GM21825 (cell line): ENCODE results near the gene PLPP1.
"Not testable (repeated sequence)": the region's sequence is repeated elsewhere in the genome, so short reads cannot be mapped to it uniquely, and the experiment has no call there.

ENCODE experiments used
- ATAC-seq: cut with Tn5 transposase; IDR thresholded peaks from one replicate; pipeline ENCODE4 v1.9.1; 2021; ENCODE audit warnings: mild to moderate bottlenecking, moderate library complexity; ENCODE audit not compliant: unreplicated experiment

Gene PLPP1

DNA sequence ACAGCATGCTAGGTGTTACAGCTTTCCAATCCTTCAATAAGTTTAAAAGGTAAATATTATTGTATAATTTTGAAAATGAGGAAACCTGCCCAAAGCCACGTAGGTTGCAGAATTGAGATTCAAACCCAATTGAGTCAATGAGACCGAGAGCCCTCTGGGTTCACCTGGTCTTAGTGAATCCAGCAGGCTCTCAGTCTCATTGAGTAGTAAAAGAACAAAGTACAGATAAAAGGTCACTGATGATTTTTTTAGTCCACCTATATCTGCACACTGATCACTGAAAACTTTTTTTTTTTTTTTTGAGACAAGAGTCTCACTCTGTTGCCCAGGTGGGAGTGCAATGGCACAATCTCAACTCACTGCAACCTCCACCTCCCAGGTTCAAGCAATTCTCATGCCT lies 27.2 kb downstream of the PLPP1 start:
- ATAC-seq, result no peak

DNA sequence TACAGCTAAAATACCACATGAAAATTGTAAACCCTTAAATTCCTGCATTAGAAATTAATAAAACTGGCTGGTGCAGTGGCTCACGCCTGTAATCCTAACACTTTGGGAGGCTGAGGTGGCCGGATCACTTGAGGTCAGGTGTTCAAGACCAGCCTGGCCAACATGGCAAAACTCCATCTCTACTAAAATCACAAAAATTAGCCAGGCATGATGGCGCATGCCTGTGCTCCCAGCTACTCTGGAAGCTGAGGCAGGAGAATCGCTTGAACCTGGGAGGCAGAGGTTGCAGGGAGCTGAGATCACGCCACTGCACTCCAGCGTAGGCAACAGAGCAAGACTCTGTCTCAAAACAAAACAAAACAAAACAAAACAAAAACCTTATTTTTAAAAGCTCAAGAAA lies 29.1 kb downstream of the PLPP1 start:
- ATAC-seq, result not testable (repeated sequence)

DNA sequence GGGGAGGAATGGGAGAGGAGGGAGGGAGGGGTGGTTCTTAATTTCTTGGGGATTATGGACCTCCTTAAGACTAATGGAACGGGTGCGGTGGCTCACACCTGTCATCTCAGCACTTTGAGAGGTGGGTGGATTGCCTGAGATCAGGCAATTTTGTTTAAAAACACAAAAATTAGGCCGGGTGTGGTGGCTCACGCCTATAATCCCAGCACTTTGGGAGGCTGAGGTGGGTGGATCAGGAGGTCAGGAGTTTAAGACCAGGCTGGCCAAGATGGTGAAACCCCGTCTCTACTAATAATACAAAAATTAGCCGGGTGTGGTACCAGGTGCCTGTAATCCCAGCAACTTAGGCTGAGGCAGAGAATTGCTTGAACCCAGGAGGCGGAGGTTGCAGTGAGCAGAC lies 30.8 kb downstream of the PLPP1 start:
- ATAC-seq, result not testable (repeated sequence)

DNA sequence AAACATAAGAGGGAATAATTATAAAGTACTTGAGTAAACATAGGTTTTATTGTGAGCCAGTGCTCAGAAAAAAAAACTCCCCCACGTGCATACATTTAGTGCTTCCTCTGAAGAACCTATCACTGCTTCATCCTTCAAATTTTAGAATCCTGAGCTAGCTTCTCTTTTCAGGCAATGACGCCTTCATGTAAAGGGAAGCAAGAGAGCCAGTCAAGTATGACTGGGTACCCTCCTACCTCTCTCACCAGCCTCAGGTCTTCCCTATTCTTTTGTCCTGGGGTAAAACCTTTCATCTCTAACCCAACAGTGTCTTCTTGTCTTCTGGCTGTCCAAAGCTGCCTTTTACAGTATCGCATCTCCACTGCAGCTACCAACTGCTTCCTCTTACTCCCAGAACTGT lies 32.0 kb downstream of the PLPP1 start:
- no peak for ATAC-seq

DNA sequence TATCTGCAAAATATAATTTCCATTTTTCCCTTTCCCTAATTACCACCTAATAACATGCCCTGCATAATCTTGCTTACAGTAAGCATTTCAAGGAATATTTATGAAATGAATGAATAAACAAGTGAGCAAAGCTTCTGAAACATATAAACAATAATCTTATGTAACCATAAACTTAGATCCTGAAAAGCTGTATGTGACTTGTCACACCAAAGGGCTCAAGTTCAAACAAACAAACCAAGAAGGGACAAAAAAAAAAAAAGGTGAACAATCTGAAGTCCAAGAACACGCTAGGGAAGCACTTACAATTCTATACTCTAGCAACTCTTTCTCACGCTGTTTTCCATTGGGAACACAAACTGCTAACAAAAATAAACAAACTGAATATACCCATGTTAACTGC lies 36.3 kb downstream of the PLPP1 start:
- ATAC-seq, result no peak

DNA sequence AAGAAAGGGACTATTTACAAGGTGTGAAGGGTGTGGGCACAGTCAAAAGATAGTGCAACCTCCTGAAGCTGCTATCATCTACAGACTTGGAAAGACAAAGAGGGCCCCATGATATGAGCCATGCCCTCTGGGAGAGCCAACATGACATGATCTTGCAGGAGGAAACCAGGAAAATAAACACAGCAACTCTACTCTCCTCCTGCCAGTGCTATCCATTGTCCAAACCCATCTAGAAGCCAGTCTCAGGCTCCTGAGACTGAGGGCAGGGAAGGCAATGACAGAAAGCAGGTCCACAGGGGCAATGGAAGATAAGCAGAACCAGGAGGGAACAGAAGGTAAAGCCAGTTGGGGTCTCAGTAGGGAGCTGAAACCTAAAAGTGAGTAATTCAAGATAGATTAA lies 37.1 kb downstream of the PLPP1 start:
- ATAC-seq, result no peak

DNA sequence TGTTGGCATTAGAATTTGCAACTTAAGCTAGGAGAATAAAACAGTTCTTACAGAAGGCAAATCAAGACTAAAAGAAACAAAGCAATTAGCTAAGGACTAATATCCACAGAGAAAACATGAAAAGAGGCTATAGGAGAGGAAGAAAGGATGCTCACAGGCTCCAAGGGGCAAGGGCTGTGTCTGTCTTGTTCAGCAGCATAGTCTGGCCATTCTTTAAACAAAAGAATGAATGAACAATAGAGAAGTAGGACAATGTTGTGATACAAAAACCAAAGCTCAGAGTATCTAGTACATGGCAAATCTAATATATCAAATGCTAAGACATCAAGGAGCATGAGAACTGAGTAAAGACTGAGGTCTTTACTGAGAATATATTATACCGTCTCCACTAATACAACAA lies 39.5 kb downstream of the PLPP1 start:
- ATAC-seq, result no peak

DNA sequence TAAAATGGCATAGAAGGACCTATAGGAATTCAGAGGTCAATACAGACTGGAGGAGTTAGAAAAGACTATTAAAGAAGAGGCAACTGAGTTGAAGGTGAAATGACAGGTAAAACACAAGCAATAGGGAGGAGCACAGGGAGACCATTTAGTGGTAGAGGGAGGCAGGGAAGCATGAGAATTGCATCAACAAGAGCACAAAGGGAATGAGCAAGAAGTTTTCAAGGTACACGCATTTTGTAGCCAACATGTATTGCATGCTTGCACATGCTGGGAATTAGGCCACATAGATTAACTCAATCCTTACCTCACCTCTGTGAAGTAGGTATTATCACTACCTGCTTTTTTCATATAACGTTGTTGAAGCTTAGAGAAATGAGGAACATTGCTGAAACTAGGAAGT lies 42.3 kb downstream of the PLPP1 start:
- ATAC-seq, result no peak

DNA sequence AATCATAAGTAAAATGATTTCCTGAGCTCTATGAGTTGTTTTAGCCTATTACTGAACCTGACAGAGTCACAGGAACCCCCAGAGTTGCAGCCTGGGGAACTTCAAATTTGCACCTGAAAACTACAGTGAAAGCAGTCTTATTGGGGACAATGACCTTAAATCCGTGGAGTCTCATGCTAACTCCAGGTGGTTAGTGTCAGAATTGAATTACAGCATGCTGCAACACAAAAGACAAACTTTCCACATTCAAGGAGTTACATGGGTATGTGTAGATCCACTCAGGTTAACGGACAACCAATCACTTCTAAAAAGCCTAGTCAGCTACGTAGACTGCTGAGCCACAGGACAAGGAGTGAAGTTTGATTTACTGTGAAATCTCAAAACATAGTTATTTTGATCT lies 49.7 kb downstream of the PLPP1 start:
- no peak for ATAC-seq

DNA sequence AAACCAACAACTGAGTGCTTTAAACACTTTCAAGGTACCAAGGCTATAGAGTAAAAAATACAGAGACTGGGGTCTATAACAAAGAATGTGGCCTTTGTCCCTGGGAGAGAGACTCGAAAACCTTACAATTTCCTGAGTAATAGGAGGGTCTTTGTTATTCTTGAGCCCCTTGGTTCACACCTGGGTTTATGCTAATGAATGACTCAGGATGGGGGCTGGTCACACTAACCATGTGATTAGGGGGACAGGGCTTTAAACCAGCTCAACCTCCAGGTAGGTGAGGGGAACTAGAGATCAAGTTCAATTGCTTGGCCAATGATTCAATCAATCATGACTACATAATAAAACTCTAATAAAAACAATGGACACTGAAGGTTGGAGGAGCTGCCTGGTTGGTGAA lies 50.2 kb downstream of the PLPP1 start:
- ATAC-seq, result no peak

DNA sequence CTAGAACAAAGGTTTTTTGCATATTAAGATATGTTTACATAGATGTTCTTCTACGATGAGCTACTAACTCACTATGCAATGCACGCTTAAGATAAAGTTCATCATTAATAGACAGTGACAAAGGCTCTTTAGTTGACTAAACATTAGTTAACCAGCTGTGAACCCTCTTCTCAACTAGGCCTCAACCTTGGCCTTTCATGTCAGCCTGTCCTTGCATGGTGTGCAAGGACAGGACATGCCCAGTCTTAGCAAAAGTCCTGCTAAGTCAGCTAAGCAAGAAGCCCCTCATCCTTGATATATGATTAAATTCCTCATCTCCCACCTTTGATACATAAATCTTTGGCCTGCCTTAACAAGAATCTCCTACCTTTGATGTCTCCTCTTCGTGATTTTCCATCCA lies 50.9 kb downstream of the PLPP1 start:
- no peak for ATAC-seq

DNA sequence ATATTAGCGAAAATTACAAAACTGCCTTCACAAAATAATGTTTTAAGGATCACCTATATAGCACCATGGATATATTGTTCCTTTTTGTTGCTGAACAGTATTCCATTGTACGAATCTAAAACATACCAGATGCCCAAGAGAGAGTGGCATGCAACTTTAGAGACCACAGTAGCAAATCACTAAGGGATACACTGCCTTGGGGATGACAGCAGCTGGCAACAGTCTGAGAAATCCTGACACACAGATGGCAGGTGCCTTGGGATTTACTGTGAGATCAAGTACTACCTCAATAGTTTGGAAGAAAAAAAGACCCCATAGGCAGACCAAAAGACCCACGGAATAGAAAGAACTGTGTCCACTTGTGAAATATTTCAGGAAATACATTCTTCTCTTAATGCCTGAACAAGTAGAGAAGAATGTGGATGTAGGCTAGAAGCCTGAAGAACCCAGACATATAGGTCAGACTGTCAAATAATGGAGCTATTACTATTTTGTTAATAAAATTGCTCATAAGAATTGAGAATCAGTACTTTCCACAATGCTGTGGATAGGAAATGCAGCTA lies 53.4 kb downstream of the PLPP1 start:
- no peak for ATAC-seq

DNA sequence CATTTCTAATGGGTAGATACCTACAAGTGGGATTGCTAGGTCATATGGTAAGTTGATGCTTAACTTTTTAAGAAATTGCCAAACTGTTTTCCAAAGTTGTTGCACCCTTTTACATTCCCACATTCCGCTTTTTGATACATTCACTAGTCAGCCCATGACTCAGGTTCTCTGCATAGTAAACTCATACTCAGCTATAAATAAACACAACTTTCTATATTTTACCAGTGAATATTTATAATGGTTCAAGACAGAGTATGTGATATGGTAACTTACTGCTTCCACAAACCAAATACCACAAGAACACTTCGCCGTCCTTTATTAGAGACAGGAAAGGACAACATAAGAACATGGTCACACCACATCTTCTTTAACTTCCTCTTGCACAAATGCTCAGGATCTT lies 54.0 kb downstream of the PLPP1 start:
- no peak for ATAC-seq

DNA sequence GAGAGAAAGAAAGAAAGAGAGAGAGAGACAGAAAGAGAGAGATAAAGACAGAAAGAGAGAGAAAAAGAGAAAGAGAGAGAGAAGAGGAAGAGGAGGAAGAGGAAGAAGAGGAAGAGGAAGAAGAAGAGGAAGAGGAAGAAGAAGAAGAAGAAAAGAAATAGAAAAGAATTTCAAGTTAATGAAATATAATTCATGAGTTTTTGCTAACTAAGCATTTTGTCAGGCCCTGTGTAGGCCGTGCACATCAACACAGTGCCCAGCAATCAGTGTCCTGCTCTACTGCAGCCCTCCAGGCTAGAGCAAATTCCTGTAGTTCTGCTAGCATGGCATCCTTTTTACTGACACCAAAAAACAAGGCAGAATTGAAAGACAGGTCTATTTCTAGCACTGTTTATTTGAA lies 62.1 kb downstream of the PLPP1 start:
- ATAC-seq, result no peak

DNA sequence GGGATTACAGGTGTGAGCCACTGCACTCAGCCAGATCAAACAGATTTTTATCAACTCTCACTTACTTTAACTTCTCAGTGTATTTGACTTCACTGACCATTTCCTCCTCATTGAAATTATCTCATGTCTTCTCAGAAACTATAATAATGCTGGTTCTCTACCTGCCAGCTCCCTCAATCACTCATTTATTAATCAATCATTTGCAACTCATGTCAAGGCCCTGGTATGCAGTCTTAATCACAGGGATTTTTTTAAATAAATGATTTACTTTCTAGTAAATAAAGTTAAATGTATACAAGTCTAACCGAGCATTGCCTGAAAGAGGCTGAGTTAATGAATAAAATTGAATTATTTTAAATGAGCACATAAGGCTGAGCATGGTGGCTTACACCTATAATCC lies 63.3 kb downstream of the PLPP1 start:
- ATAC-seq, result no peak

DNA sequence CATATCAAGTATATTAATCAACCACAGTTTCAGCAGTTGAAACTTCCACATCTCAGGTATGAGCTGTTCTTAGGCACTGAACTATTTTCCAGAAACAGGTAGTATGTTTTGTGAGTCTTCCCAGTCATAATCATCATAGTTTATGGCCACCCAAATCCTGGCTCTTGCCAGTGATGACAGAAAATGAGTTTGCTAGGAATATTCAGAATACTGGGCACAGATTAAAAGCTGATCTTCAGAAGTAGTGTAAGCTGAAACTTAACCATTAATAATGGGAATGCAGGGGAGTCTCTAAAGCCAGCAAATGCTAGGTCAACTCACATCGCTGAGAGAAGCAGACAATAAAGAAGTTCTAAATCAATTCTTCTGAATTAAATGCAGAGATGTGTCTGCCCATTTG lies 64.5 kb downstream of the PLPP1 start:
- ATAC-seq, result no peak

DNA sequence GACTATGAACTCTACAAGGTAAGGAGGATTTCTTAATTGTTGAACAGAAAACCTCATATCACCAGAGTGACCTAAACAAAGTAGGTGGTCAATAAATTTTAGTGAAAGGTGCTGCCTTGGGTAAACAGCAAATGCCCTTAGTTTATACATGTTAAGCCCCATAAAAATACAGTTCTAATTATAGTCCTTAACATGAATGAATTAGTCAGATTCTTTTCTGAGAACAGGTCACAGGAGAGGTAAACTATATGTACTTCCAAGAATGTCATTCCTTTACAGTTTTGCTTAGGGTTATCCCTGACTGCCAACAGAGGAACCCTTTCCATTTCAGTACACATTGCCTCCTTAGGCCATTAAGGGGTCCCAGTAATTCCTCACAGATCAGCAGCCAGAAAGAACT lies 64.9 kb downstream of the PLPP1 start:
- ATAC-seq, result no peak

DNA sequence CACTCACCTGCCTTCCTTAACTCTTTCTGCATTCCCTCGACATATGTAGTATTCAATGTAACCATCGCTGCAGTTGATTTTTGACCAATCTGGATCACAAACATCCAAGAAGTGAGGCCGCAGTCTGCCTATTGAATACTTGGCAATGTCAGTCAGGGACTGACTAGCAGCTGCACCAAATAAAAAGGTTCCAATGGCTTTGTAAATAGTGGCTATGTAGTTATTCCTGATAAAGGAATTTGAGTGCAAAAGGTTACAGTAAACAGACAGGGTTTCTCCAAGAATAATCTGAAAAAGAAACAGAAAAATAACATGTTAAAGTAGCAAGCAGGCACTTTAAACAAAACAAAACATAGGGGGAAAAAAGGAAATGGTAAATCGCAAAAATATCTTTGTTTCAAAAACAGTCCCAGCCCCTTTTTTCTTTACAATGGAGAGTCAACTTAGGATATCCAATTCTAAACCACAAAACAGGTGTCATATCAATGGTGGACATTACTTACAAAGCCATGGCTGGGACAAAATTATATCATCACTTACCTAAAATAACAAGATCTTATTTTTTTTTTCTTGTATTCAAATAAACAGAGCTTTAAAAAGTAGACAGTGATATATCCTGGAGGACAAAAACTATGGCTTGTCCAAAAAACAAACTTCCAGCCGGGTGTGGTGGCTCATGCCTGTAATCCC lies 66.8 kb downstream of the PLPP1 start:
- no peak for ATAC-seq

DNA sequence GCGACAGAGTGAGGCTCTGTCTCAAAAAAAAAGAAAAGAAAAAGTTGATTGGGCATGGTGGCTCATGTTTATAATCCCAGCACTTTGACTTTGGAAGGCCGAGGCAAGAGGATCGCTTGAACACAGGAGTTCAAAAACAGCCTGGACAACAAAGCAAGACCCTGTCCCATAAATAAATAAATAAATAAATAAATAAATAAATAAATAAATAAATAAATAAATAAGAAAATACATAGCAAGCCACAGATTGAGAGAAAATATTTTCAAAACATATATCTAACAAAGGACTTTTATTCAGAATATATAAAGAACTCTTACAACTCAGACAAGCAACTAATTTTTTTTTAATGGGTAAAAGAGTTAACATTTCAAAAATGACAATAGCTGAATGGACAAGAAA lies 71.2 kb downstream of the PLPP1 start:
- no peak for ATAC-seq

DNA sequence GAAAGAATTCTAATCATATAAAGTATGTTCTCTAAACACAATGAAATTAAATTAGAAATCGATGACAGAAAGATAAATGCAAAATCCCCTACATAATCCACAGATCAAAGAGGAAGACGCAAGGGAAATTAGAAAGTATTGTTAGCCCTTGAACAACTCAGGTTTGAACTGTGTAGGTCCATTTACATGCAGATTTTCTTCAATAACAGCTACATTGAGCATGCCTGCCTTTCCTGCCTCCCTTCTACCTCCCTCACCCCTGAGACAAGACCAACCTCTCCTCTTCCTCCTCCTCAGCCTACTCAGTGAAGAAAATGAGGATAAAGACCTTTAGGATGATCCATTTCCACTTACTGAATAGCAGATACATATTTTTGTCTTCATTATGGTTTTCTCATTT lies 75.2 kb downstream of the PLPP1 start:
- no peak for ATAC-seq

DNA sequence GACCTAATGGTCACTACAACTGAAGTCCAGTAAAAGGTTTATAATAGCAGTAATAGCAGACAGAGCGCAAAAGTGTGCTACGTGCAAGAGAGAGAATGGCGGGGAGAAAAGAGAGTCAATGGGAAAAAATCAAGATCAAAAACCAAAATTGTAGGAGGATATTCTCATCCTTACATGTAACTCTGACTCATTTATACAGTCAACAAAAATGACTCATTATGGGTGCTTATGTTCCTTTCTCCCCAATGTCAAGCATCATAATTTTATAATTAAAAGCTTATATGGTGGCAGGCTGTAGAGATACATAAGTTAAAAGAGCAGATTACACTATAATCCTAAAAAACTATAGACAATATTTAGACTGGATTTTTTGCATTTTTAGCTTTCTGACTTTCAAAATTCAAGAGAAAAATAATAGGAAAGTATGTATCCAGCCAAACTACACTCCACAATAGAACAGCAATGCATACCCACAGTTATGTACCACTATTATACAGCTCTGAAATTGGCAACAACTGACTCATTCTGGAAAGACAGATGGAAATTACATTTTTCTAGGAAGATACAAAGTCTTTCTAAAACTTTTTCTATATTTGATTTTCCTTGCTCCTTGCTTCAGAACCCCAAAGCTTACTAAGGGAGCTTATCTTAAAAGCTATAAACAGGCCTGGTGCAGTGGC lies 78.4 kb downstream of the PLPP1 start:
- ATAC-seq, result no peak

DNA sequence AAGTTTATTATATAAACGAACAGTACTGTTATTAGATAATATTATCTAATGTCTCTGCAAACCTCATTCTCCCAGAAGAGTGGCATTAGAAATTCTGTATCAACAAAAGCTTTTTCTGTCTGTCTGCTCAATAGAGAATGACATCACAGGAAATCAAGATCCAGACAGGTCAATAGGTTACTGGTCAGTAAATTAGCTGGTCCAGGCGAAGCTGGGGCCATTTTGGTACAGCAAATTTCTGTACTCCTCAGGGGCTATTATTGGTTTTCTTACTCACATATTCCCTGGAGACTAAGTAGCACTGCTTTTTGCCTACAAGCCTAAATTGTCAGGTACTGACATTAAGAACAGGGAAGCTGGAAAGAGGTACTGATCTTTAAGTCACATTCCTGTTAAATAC lies 80.5 kb downstream of the PLPP1 start:
- ATAC-seq, result no peak

DNA sequence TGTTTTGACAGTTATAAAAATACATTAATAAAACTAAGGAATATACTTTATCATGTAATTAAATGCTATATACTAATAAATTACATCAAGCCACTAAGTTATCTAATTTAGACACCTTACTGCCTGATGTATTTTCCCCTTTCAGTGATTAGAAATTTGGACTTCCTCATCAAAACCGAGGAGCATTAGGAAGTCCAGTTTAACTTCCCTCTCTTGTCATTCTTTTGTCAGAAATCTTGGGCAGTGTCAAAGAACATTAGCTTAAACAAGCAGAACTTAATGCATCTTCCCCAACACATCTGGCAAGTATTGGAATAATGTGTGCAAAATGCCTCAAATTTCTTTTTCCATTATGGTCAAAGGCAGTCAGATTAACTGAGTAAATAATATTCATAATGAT lies 81.6 kb downstream of the PLPP1 start:
- ATAC-seq, result no peak
